GM23248 (cell line): ENCODE measurements around the gene STX18. TPM values are rescaled to one million over a fixed set of nuclear protein-coding genes. Genes with fewer than 3 reads are reported as not detected.
"Not testable (repeated sequence)": the region's sequence is repeated elsewhere in the genome, so short reads cannot be mapped to it uniquely, and the experiment has no call there.

Experiments used
- DNase-seq: peaks from one replicate; pipeline ENCODE4 v3.0.0-alpha.2; 2015
- H2AFZ ChIP-seq: fragments of 200-600 bp; sonication (generic); 2 replicates; pipeline ENCODE4 v1.6.1; 2016; ENCODE audit warnings: antibody characterized with exemption
- H3F3A ChIP-seq: fragments of 200-600 bp; sonication (generic); 2 replicates; pipeline ENCODE4 v1.6.1; 2016; ENCODE audit warnings: mild to moderate bottlenecking, antibody characterized with exemption, mixed run types; ENCODE audit not compliant: insufficient read depth
- H3K27ac ChIP-seq: fragments of 200-600 bp; sonication (generic); 2 replicates; pipeline ENCODE4 v1.5.1; 2016; ENCODE audit warnings: mild to moderate bottlenecking
- H3K27me3 ChIP-seq: fragments of 200-600 bp; sonication (generic); replicated peaks from 2 replicates; pipeline ENCODE4 v1.6.1; 2016; ENCODE audit warnings: mild to moderate bottlenecking; ENCODE audit not compliant: insufficient read depth
- H3K36me3 ChIP-seq: fragments of 200-600 bp; sonication (generic); 2 replicates; pipeline ENCODE4 v1.6.1; 2016; ENCODE audit warnings: low read depth, mild to moderate bottlenecking
- H3K4me1 ChIP-seq: fragments of 200-600 bp; sonication (generic); 2 replicates; pipeline ENCODE4 v1.6.1; 2016; ENCODE audit warnings: mild to moderate bottlenecking; ENCODE audit not compliant: insufficient read depth
- H3K4me2 ChIP-seq: fragments of 200-600 bp; sonication (generic); one replicate; pipeline ENCODE4 v1.6.1; 2016; ENCODE audit warnings: mild to moderate bottlenecking; ENCODE audit not compliant: unreplicated experiment
- H3K4me3 ChIP-seq: fragments of 200-600 bp; sonication (generic); 2 replicates; pipeline ENCODE4 v1.5.1; 2016; ENCODE audit warnings: mild to moderate bottlenecking
- H3K79me2 ChIP-seq: fragments of 200-600 bp; sonication (generic); 2 replicates; pipeline ENCODE4 v1.6.1; 2016; ENCODE audit warnings: mild to moderate bottlenecking; ENCODE audit not compliant: insufficient read depth
- H3K9ac ChIP-seq: fragments of 200-600 bp; sonication (generic); 2 replicates; pipeline ENCODE4 v1.6.1; 2016; ENCODE audit warnings: mild to moderate bottlenecking
- H3K9me2 ChIP-seq: fragments of 200-600 bp; sonication (generic); 2 replicates; pipeline ENCODE4 v1.6.1; 2016; ENCODE audit warnings: mixed run types, mild to moderate bottlenecking, moderate library complexity; ENCODE audit not compliant: insufficient read depth
- H3K9me3 ChIP-seq: fragments of 200-600 bp; sonication (generic); one replicate; pipeline ENCODE4 v1.6.1; 2017; ENCODE audit warnings: low read depth
- H4K20me1 ChIP-seq: fragments of 200-600 bp; sonication (generic); 2 replicates; pipeline ENCODE4 v1.6.0; 2016; ENCODE audit not compliant: insufficient read depth
- EZH2 ChIP-seq: fragments of 200-600 bp; sonication (generic); IDR thresholded peaks from 2 replicates; pipeline ENCODE4 v1.6.1; 2018; ENCODE audit warnings: antibody characterized with exemption, mild to moderate bottlenecking; ENCODE audit not compliant: insufficient read depth, poor library complexity, severe bottlenecking
- EZH2phosphoT487 ChIP-seq: fragments of 200-600 bp; sonication (generic); IDR thresholded peaks from 2 replicates; pipeline ENCODE4 v1.6.1; 2018; ENCODE audit warnings: antibody characterized with exemption, moderate library complexity, mild to moderate bottlenecking, low read depth; ENCODE audit not compliant: insufficient read depth
- WGBS, 2 experiments: methylation state at CpG; one replicate each; pipeline ENCODE4 v1.1.6; 2015 to 2017; ENCODE audit warnings: low lambda C conversion rate in 2 of 2, low coverage in 1 of 2; ENCODE audit errors: missing lambda C conversion rate in 2 of 2; 5-methylcytosine and 5-hydroxymethylcytosine counted together
- in situ Hi-C: fragments of 300-500 bp; cut with MboI; formaldehyde crosslinking; loops from 2 replicates; pipeline ENCODE4 v1.15.0; 2020
- polyA plus RNA-seq: library from polyadenylated mRNA; unstranded; fragments of >200 nt; fragmentation: Nextera tagmentation; extraction: Ambion mirVana; gene quantifications from 2 replicates; pipeline ENCODE4 v1.2.1, GENCODE V29; 2016
- total RNA-seq: library from RNA; depleted of rRNA; stranded (reverse); fragments of >200 nt; shearing (Covaris generic); gene quantifications from 2 replicates; pipeline ENCODE4 v1.2.3, GENCODE V29; 2014

Gene STX18
- total and polyA plus RNA-seq, 2 experiments from 2014 or later = 39.2 to 42.6 TPM

DNA sequence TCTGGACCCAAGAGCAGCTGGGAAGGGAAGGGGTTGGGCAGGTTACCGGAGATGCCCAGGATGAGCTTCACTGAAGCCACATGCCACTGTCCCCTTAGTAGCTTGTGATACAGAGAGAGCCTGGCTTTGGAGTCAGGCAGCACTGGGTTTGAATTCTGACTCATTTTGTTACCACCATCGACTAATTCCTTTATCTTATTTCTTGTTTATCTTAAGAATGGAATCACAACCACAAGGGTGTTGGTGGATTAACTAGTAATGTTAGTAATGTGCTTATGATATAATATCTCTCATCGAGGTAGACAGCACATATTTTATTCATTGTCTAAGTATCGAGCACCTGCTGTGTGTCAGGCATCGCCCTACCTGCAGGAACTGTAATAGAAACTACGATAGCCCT is 17.7 kb upstream of the STX18 start:
- WGBS, 2 experiments = 63% methylated on average over 6 of the region's 6 CpGs

DNA sequence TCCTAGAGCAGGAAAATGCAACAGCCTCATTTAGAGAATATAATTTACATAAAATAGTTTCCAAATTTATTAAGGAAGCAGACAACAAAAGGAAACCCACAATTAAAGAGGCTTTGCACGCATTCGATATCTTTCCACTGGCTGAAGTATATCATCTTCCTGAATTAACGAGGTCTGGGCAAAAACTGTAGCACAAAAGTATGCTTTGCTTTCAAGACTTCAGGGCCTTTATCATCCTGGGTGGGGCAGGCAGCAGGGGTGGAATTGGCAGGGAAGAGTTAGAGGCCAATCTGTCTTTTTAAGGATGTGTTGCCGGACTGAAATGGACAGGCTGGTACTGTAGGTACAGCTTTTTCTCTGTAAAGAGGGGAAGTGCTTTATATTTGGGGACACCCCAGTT is 17.0 kb upstream of the STX18 start:
- Histone ChIP-seq H3K4me3 (no peak overlapping the region), H2AFZ (no peak overlapping the region), H3K27ac (no peak overlapping the region), H3K9me2 (no peaks in the 10 kb centered on the region), H3K27me3 (no peaks in the 10 kb centered on the region), H4K20me1 (no peaks in the 10 kb centered on the region), H3K9me3 (no peaks in the 10 kb centered on the region), H3K36me3 (no peaks in the 10 kb centered on the region), H3K4me1 (peaks cover 52% of the 10 kb centered on the region), H3F3A (peaks cover 24% of the 10 kb centered on the region), H3K4me2 (peak overlapping the region; percentile 15), H3K9ac (no peak overlapping the region), H3K79me2 (no peaks in the 10 kb centered on the region)
- TF ChIP-seq EZH2 (no peak), EZH2phosphoT487 (no peak)
- no peak for DNase-seq
- in situ Hi-C loops = no loop called here
- WGBS, 2 experiments = 95 to 96% methylated on average over 4 of the region's 4 CpGs

More for the DNA sequence above, 17.7 kb upstream of the STX18 start:
- Histone ChIP-seq H3K9me2 (no peaks in the 10 kb centered on the region), H3K4me3 (no peak overlapping the region), H3K4me1 (peaks cover 48% of the 10 kb centered on the region), H3K4me2 (peak overlapping the region; percentile 24), H3K79me2 (no peaks in the 10 kb centered on the region), H3F3A (peaks cover 20% of the 10 kb centered on the region), H3K9me3 (no peaks in the 10 kb centered on the region), H3K27ac (no peak overlapping the region), H3K36me3 (no peaks in the 10 kb centered on the region), H3K9ac (no peak overlapping the region), H4K20me1 (no peaks in the 10 kb centered on the region), H2AFZ (no peak overlapping the region), H3K27me3 (no peaks in the 10 kb centered on the region)
- in situ Hi-C loops = no loop called here
- peak; percentile 37 for DNase-seq
- TF ChIP-seq EZH2phosphoT487 = no peak
- no peak for TF ChIP-seq EZH2

DNA sequence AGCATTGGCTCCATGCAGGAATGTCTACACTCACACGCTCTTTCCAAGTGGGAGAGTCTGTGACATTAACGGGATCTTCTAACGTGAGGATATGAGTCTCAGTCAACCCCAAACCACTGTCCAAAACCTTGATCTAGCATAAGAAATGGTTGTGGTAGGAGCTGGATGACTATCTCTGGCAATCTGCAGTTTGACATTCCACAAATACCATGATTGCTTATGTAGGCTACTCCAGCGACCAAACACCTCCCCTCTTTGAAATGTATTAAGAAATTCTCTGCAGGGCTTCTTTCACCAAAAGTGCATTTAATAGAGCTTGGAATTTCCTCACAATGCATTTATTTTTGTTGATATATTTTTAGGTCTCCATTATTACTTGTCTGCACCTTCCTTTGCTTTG is 14.1 kb upstream of the STX18 start:
- H3K36me3 ChIP-seq = no peaks in the 10 kb centered on the region
- peak overlapping the region; percentile 15; the same call in 1 of the 2 replicates for H2AFZ ChIP-seq
- H3K9ac ChIP-seq = no peak overlapping the region
- no peaks in the 10 kb centered on the region for H3K27me3 ChIP-seq
- peak overlapping the region; percentile 67 for H3K27ac ChIP-seq
- peaks cover 24% of the 10 kb centered on the region for H3F3A ChIP-seq
- H3K79me2 ChIP-seq = no peaks in the 10 kb centered on the region
- H3K4me3 ChIP-seq = peak overlapping the region; percentile 45
- peaks cover 52% of the 10 kb centered on the region for H3K4me1 ChIP-seq
- peak; percentile 89 for DNase-seq
- H4K20me1 ChIP-seq = no peaks in the 10 kb centered on the region
- in situ Hi-C loops = no loop called here
- H3K9me2 ChIP-seq = no peaks in the 10 kb centered on the region
- no peaks in the 10 kb centered on the region for H3K9me3 ChIP-seq
- TF ChIP-seq EZH2 = no peak
- 0 out of 2 replicates have a peak, but pooled peaks have one; percentile 54 for TF ChIP-seq EZH2phosphoT487
- WGBS, 2 experiments = 0 to 3% methylated on average over 4 of the region's 4 CpGs
- peak overlapping the region; percentile 69 for H3K4me2 ChIP-seq

DNA sequence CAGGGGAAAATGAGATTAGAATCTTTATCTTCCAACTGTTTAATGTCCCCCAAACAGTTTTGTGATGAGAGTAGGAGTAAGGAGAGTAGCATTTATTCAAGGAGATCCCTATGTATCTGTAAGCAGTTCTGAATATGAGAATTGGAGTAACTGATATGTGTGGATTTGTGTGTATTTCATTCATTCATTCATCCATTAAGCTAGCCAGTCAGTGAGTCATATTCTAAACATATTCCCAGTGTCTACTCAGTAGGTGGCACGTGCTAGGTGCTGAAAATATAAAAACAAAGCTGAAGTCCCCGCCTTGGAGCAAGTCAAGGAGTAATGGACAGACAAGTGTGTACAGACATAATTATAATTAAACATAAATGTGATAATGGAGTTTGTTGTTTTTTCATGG is 12.4 kb upstream of the STX18 start:
- no peaks in the 10 kb centered on the region for H3K36me3 ChIP-seq
- H2AFZ ChIP-seq = no peak overlapping the region
- no peaks in the 10 kb centered on the region for H4K20me1 ChIP-seq
- H3K4me2 ChIP-seq = no peak overlapping the region
- H3F3A ChIP-seq = peaks cover 24% of the 10 kb centered on the region
- peaks cover 40% of the 10 kb centered on the region for H3K4me1 ChIP-seq
- TF ChIP-seq EZH2phosphoT487 (no peak), EZH2 (no peak)
- in situ Hi-C loops = no loop called here
- WGBS, 2 experiments = 88 to 91% methylated on average over 2 of the region's 2 CpGs
- no peaks in the 10 kb centered on the region for H3K9me3 ChIP-seq
- H3K27ac ChIP-seq = no peak overlapping the region
- no peak overlapping the region for H3K4me3 ChIP-seq
- no peak overlapping the region for H3K9ac ChIP-seq
- H3K27me3 ChIP-seq = no peaks in the 10 kb centered on the region
- DNase-seq = no peak
- H3K9me2 ChIP-seq = no peaks in the 10 kb centered on the region
- no peaks in the 10 kb centered on the region for H3K79me2 ChIP-seq

DNA sequence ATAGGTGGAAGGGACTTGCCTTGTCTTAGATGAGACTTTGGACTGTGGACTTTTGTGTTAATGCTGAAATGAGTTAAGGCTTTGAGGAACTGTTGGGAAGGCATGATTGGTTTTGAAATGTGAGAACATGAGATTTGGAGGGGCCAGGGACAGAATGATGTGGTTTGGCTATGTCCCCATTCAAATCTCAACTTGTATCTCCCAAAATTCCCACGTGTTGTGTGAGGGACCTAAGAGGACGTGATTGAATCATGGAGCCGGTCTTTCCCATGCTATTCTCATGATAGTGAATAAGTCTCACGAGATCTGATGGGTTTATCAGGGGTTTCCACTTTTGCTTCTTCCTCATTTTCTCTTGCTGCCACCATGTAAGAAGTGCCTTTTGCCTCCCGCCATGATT is 10.2 kb upstream of the STX18 start:
- H3K4me3 ChIP-seq, H3K27me3 ChIP-seq, H3K79me2 ChIP-seq, H3K27ac ChIP-seq, H3K36me3 ChIP-seq, H3K4me2 ChIP-seq, DNase-seq, H4K20me1 ChIP-seq, H2AFZ ChIP-seq, in situ Hi-C loops, H3K9me3 ChIP-seq, H3K9me2 ChIP-seq, H3K9ac ChIP-seq: not testable (repeated sequence)
- 91 to 93% methylated on average over 5 of the region's 5 CpGs for WGBS, 2 experiments
- peaks cover 24% of the 10 kb centered on the region for H3F3A ChIP-seq
- peaks cover 28% of the 10 kb centered on the region for H3K4me1 ChIP-seq

DNA sequence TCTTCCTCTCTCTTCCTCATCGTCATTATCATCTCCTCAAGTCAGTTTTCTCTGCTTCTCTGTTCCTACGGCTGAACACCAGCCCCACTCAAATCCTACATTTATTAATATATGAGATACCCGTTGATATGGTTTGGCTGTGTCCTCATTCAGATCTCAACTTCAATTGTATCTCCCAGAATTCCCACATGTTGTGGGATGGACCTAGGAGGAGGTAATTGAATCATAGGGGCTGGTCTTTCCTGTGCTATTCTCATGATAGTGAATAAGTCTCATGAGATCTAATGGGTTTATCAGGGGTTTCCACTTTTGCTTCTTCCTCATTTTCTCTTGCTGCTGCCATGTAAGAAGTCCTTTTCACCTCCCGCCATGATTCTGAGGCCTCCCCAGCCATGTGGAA is 8.3 kb upstream of the STX18 start:
- H3K79me2 ChIP-seq, in situ Hi-C loops, H3K36me3 ChIP-seq, H3K4me1 ChIP-seq, H3K9ac ChIP-seq, H3F3A ChIP-seq, H3K27ac ChIP-seq, H3K27me3 ChIP-seq, DNase-seq, H4K20me1 ChIP-seq, H3K4me3 ChIP-seq, H3K4me2 ChIP-seq, H2AFZ ChIP-seq, H3K9me3 ChIP-seq, H3K9me2 ChIP-seq: not testable (repeated sequence)
- 92 to 98% methylated on average over 4 of the region's 4 CpGs for WGBS, 2 experiments
